H1 (cell line): ENCODE results near the gene CDK4. TPM values are rescaled to one million over a fixed set of nuclear protein-coding genes. Genes with fewer than 3 reads are reported as not detected.

Experiments
- CTCF ChIA-PET: fragments of 300-600 bp; sonication (Branson Sonifier 250); formaldehyde crosslinking; loops from one replicate; lab custom pipeline; 2021; ENCODE audit not compliant: partially characterized antibody; lab: Charles Lee
- POLR2A ChIA-PET: fragments of 300-600 bp; sonication (Branson Sonifier 250); formaldehyde crosslinking; loops from one replicate; lab custom pipeline; 2021; ENCODE audit warnings: inconsistent platforms; ENCODE audit not compliant: partially characterized antibody; lab: Charles Lee
- DNase-seq, 2 experiments: peaks; one replicate each; pipeline versions ENCODE4 v3.0.0 to v3.0.0-alpha.2; 2010 to 2022; ENCODE audit warnings: low spot score in 2 of 2, low read depth in 1 of 2, mixed read lengths in 1 of 2
- FAIRE-seq: peaks from 2 replicates; lab custom pipeline; 2011; peaks lifted over from hg19 to GRCh38; lab: Jason Lieb, UNC
- H2AFZ ChIP-seq: 2 replicates; pipeline ENCODE4 v1.8.1; 2012; ENCODE audit warnings: low read length, inconsistent platforms
- H2AK5ac ChIP-seq: 2 replicates; pipeline ENCODE4 v1.6.1; 2013; ENCODE audit warnings: low read depth, low read length
- H2BK120ac ChIP-seq: replicated peaks from 2 replicates; pipeline ENCODE3; 2013; ENCODE audit warnings: low read depth, low read length, inconsistent platforms
- H2BK12ac ChIP-seq: 2 replicates; pipeline ENCODE4 v1.6.1; 2013; ENCODE audit warnings: low read depth, low read length
- H2BK15ac ChIP-seq: 2 replicates; pipeline ENCODE4 v1.6.1; 2013; ENCODE audit warnings: low read length
- H2BK20ac ChIP-seq: 2 replicates; pipeline ENCODE4 v1.6.1; 2013; ENCODE audit warnings: low read length
- H2BK5ac ChIP-seq: 2 replicates; pipeline ENCODE4 v1.6.1; 2013; ENCODE audit warnings: low read depth, low read length
- H3K14ac ChIP-seq: 2 replicates; pipeline ENCODE4 v1.6.1; 2013; ENCODE audit warnings: inconsistent platforms; ENCODE audit not compliant: insufficient read length
- H3K18ac ChIP-seq: 2 replicates; pipeline ENCODE4 v1.6.1; 2013; ENCODE audit warnings: low read length; ENCODE audit errors: extremely low read depth
- H3K23ac ChIP-seq: 2 replicates; pipeline ENCODE4 v1.6.1; 2013; ENCODE audit warnings: inconsistent platforms; ENCODE audit not compliant: insufficient read length
- H3K23me2 ChIP-seq: 2 replicates; pipeline ENCODE4 v1.6.1; 2013; ENCODE audit warnings: low read depth, low read length
- H3K27ac ChIP-seq: 2 replicates; pipeline ENCODE4 v1.6.1; 2011; ENCODE audit warnings: low read depth, low read length, inconsistent platforms
- H3K27me3 ChIP-seq, 4 experiments: replicated peaks in 1 of 4; 1 replicate in 1 of 4; 2 replicates in 3 of 4; pipeline versions ENCODE4 v1.6.1 to v1.8.1; 2011 to 2013; ENCODE audit warnings: low read length in 3 of 4, mild to moderate bottlenecking in 3 of 4, inconsistent platforms in 2 of 4, mixed read lengths in 2 of 4, moderate library complexity in 1 of 4; ENCODE audit not compliant: control insufficient read depth in 3 of 4, insufficient read depth in 3 of 4; ENCODE audit errors: extremely low read depth in 1 of 4
- H3K36me3 ChIP-seq, 4 experiments: 2 replicates each; pipeline versions ENCODE4 v1.6.1 to v1.8.1; 2011 to 2013; ENCODE audit warnings: mild to moderate bottlenecking in 4 of 4, low read length in 3 of 4, moderate library complexity in 2 of 4, control low read depth in 1 of 4, inconsistent platforms in 1 of 4; ENCODE audit not compliant: insufficient read depth in 4 of 4, control insufficient read depth in 2 of 4
- H3K4ac ChIP-seq: replicated peaks from 2 replicates; pipeline ENCODE3; 2013; ENCODE audit warnings: low read length, low read depth, mixed read lengths, inconsistent platforms; ENCODE audit not compliant: insufficient read length
- H3K4me1 ChIP-seq, 4 experiments: replicated peaks in 1 of 4; 1 replicate in 1 of 4; 2 replicates in 3 of 4; pipeline versions ENCODE4 v1.6.1 to v1.8.1; 2011 to 2013; ENCODE audit warnings: low read length in 3 of 4, inconsistent platforms in 2 of 4, mixed read lengths in 1 of 4; ENCODE audit not compliant: insufficient read depth in 4 of 4, control insufficient read depth in 3 of 4
- H3K4me2 ChIP-seq, 2 experiments: 2 replicates each; pipeline versions ENCODE4 v1.6.1 to v1.8.1; 2011 to 2013; ENCODE audit warnings: low read depth in 2 of 2, low read length in 2 of 2, control low read depth in 1 of 2, inconsistent platforms in 1 of 2, mild to moderate bottlenecking in 1 of 2; ENCODE audit not compliant: insufficient read depth in 1 of 2
- H3K4me3 ChIP-seq, 4 experiments: fragments of 200-600, 300-600 bp in 1 of 4; sonication (generic), shearing (Covaris generic), sonication (Bioruptor Twin) in 1 of 4; 2 replicates each; pipeline versions ENCODE4 v1.5.1 to v1.8.1; 2011 to 2016; ENCODE audit warnings: low read length in 4 of 4, low read depth in 3 of 4, control low read depth in 2 of 4, inconsistent platforms in 2 of 4, mild to moderate bottlenecking in 2 of 4, mixed read lengths in 1 of 4, moderate library complexity in 1 of 4; ENCODE audit not compliant: insufficient read depth in 2 of 4; ENCODE audit errors: extremely low read depth in 1 of 4
- H3K56ac ChIP-seq: replicated peaks from 2 replicates; pipeline ENCODE3; 2013; ENCODE audit warnings: low read depth, mild to moderate bottlenecking, mixed read lengths, low read length, inconsistent platforms; ENCODE audit not compliant: insufficient read length
- H3K79me1 ChIP-seq: 2 replicates; pipeline ENCODE4 v1.6.1; 2013; ENCODE audit warnings: low read depth, low read length, control low read depth
- H3K79me2 ChIP-seq, 2 experiments: 2 replicates each; pipeline versions ENCODE4 v1.6.1 to v1.8.1; 2012 to 2013; ENCODE audit warnings: low read length in 2 of 2, mild to moderate bottlenecking in 2 of 2, inconsistent platforms in 1 of 2; ENCODE audit not compliant: insufficient read depth in 2 of 2, control insufficient read depth in 1 of 2
- H3K9ac ChIP-seq, 4 experiments: replicated peaks in 1 of 4; 1 replicate in 1 of 4; 2 replicates in 3 of 4; pipeline versions ENCODE4 v1.6.1 to v1.8.1; 2011 to 2013; ENCODE audit warnings: low read depth in 3 of 4, low read length in 3 of 4, control low read depth in 2 of 4, mild to moderate bottlenecking in 2 of 4, moderate library complexity in 2 of 4, inconsistent platforms in 1 of 4; ENCODE audit errors: extremely low read depth in 1 of 4
- H3K9me3 ChIP-seq, 2 experiments: 2 replicates each; pipeline versions ENCODE4 v1.6.1 to v1.8.1; 2012 to 2013; ENCODE audit warnings: mild to moderate bottlenecking in 2 of 2, moderate library complexity in 2 of 2, control low read depth in 1 of 2, inconsistent platforms in 1 of 2, low read depth in 1 of 2, low read length in 1 of 2, mixed read lengths in 1 of 2; ENCODE audit not compliant: insufficient read depth in 2 of 2
- H4K20me1 ChIP-seq, 2 experiments: replicated peaks in 1 of 2; 2 replicates each; pipeline versions ENCODE3 to v1.8.1; 2011 to 2013; ENCODE audit warnings: inconsistent platforms in 2 of 2, low read length in 2 of 2, mild to moderate bottlenecking in 1 of 2; ENCODE audit not compliant: insufficient read depth in 2 of 2, control insufficient read depth in 1 of 2
- H4K5ac ChIP-seq: 2 replicates; pipeline ENCODE4 v1.6.1; 2013; ENCODE audit warnings: low read length, low read depth, mixed read lengths, inconsistent platforms; ENCODE audit not compliant: insufficient read length
- H4K8ac ChIP-seq: 2 replicates; pipeline ENCODE4 v1.8.0; 2013; ENCODE audit warnings: mild to moderate bottlenecking, moderate library complexity, low read length, inconsistent platforms; ENCODE audit not compliant: insufficient read depth; ENCODE audit errors: extremely low read depth
- H4K91ac ChIP-seq: replicated peaks from 2 replicates; pipeline ENCODE3; 2013; ENCODE audit warnings: low read length, mixed read lengths, inconsistent platforms; ENCODE audit not compliant: insufficient read length
- ASH2L ChIP-seq: fragments of 200-600, 300-600 bp; sonication (generic); IDR thresholded peaks from one replicate; pipeline ENCODE4 v1.7.1; 2017; ENCODE audit warnings: low read length
- BACH1 ChIP-seq: IDR thresholded peaks from 2 replicates; pipeline ENCODE4 v1.6.1; 2012; ENCODE audit warnings: low read length, improper control_type of control experiment
- BRCA1 ChIP-seq: IDR thresholded peaks from 2 replicates; pipeline ENCODE4 v1.6.1; 2012; ENCODE audit warnings: low read depth, low read length, improper control_type of control experiment
- CHD2 ChIP-seq: IDR thresholded peaks from 2 replicates; pipeline ENCODE4 v1.6.1; 2012; ENCODE audit warnings: low read length, improper control_type of control experiment
- FOSL1 ChIP-seq: IDR thresholded peaks from 2 replicates; pipeline ENCODE4 v1.6.1; 2011; ENCODE audit warnings: mild to moderate bottlenecking, low read depth, low read length, moderate library complexity; ENCODE audit not compliant: insufficient read depth
- HDAC2 ChIP-seq, 2 experiments: fragments of 300-600 bp in 1 of 2; sonication (generic) in 1 of 2; IDR thresholded peaks; 2 replicates each; pipeline ENCODE4 v1.6.1; 2011 to 2012; ENCODE audit warnings: low read depth in 2 of 2, low read length in 2 of 2, mild to moderate bottlenecking in 2 of 2, moderate library complexity in 2 of 2, borderline replicate concordance in 1 of 2, inconsistent platforms in 1 of 2
- JUND ChIP-seq: IDR thresholded peaks from 2 replicates; pipeline ENCODE4 v1.6.1; 2011; ENCODE audit warnings: mild to moderate bottlenecking, improper control_type of control experiment, low read length
- KDM1A ChIP-seq: fragments of 200-600, 300-600 bp; sonication (generic); IDR thresholded peaks from 2 replicates; pipeline ENCODE4 v1.7.1; 2016; ENCODE audit warnings: mild to moderate bottlenecking, low read length, borderline replicate concordance
- MAX ChIP-seq: IDR thresholded peaks from 2 replicates; pipeline ENCODE4 v1.6.1; 2012; ENCODE audit warnings: inconsistent platforms
- POLR2AphosphoS5 ChIP-seq: IDR thresholded peaks from 2 replicates; pipeline ENCODE4 v1.6.1; 2011; ENCODE audit warnings: low read depth, low read length
- RBBP5 ChIP-seq: IDR thresholded peaks from 2 replicates; pipeline ENCODE4 v1.7.1; 2012; ENCODE audit warnings: low read depth, mild to moderate bottlenecking, inconsistent platforms, low read length, moderate library complexity, borderline replicate concordance
- SP1 ChIP-seq: IDR thresholded peaks from 2 replicates; pipeline ENCODE4 v1.6.1; 2011; ENCODE audit warnings: low read depth, low read length
- SRF ChIP-seq: IDR thresholded peaks from 2 replicates; pipeline ENCODE4 v1.6.1; 2011; ENCODE audit warnings: mild to moderate bottlenecking, low read depth, low read length, moderate library complexity
- WGBS, 2 experiments: shearing (Covaris generic) in 1 of 2; methylation state at CpG; one replicate each; pipeline versions ENCODE4 v1.1.6 to v1.1.7; 2013 to 2015; ENCODE audit warnings: low lambda C conversion rate in 2 of 2, mixed read lengths in 2 of 2, inconsistent platforms in 1 of 2, low coverage in 1 of 2, missing lambda C conversion rate in 1 of 2; ENCODE audit not compliant: insufficient replicate concordance in 2 of 2, insufficient coverage in 1 of 2, insufficient read length in 1 of 2; ENCODE audit errors: extremely low coverage in 1 of 2, missing lambda C conversion rate in 1 of 2; 5-methylcytosine and 5-hydroxymethylcytosine counted together
- polyA plus RNA-seq, 7 experiments: library from polyadenylated mRNA; depleted of rRNA in 3 of 7; stranded (reverse) in 5 of 7; unstranded in 2 of 7; fragments of >200 nt in 5 of 7; fragments of 200-250 nt in 2 of 7; gene quantifications; 1 replicate in 5 of 7; 2 replicates in 1 of 7; 4 replicates in 1 of 7; pipeline versions ENCODE4 v1.2.1 to v1.2.3, GENCODE V29; 2011 to 2013; ENCODE audit warnings: missing spikeins in 2 of 7, mixed read lengths in 2 of 7
- total RNA-seq: library from RNA; stranded (reverse); fragmentation: NEBNext Ultra II Directional; extraction: Animal tissue kit (Norgen Biotek cat#: 25700); gene quantifications from 2 replicates; pipeline ENCODE4 v1.2.1, GENCODE V29; 2021

Gene CDK4
- total and polyA plus RNA-seq, 2 of the 8 experiments (the other 6 are each of a cell fraction or from before 2014, with no cell fraction given), result 174 to 368 TPM

- ChIA-PET CTCF (interaction anchor here (1.0 to 1.6 kb wide), 2 partner anchors 10 to 12 kb away, joined by 3 read pairs; no protein-coding TSS in a partner anchor), POLR2A (interaction anchor here (1.1 to 4.4 kb wide), 2 partner anchors 13 to 30 kb away, joined by 3 to 19 read pairs; partner anchors contain the start of gene TSFM)
Measured at GRCh38 chr12:57769594-57769993, 17.5 kb upstream of the CDK4 start.

More at GRCh38 chr12:57769594-57769993, 17.5 kb upstream of the CDK4 start:
- TF ChIP-seq HDAC2 (IDR thresholded peaks at IDR 0.05; ENCODE audit: borderline replicate concordance in 1 of 2, low read depth in 2 of 2, low read length in 2 of 2), result no peak
- no peak for TF ChIP-seq CHD2
- TF ChIP-seq BACH1, result no peak
- no peak for TF ChIP-seq FOSL1
- no peak for TF ChIP-seq SRF
- TF ChIP-seq MAX, result no peak
- TF ChIP-seq RBBP5, result no peak
- no peak for TF ChIP-seq ASH2L
- no peak for TF ChIP-seq POLR2AphosphoS5
- no peak for TF ChIP-seq JUND
- no peak for TF ChIP-seq KDM1A
- TF ChIP-seq BRCA1, result no peak
- no peak for TF ChIP-seq SP1
- TF ChIP-seq, all 59 proteins: peak for 0
- H3K4me1 ChIP-seq, result peaks cover 12 to 25% (median 17%) of the 10 kb centered on the region in 4 experiments
- no peak overlapping the region for H3K27ac ChIP-seq
- peaks cover 17 to 29% (median 25%) of the 10 kb centered on the region in 4 experiments for H3K27me3 ChIP-seq
- H4K20me1 ChIP-seq, result peaks cover 0 to 4% of the 10 kb centered on the region in 2 experiments
- H3K14ac ChIP-seq, result no peak overlapping the region
- H3K18ac ChIP-seq, result no peak overlapping the region
- H4K8ac ChIP-seq, result no peak overlapping the region
- no peak overlapping the region for H3K56ac ChIP-seq
- H2BK120ac ChIP-seq, result no peak overlapping the region
- 0 out of 4 replicates have a peak, but pooled peaks cover 0 to 7% of the 10 kb centered on the region in 2 experiments for H3K79me2 ChIP-seq
- 88% methylated on average over 11 of the region's 11 CpGs; no CpG with 5 or more reads in 1 of the 2 experiments for WGBS, 2 experiments
- H2BK5ac ChIP-seq, result no peak overlapping the region
- H3K4me2 ChIP-seq, result no peak overlapping the region
- no peak overlapping the region for H4K91ac ChIP-seq
- H2BK20ac ChIP-seq, result no peak overlapping the region
- H2AFZ ChIP-seq, result no peak overlapping the region
- H2BK12ac ChIP-seq, result no peak overlapping the region
- no peaks in the 10 kb centered on the region; the same call in 1 of the 2 replicates for H3K79me1 ChIP-seq
- no peak overlapping the region for H3K4me3 ChIP-seq
- no peaks in the 10 kb centered on the region for H3K9me3 ChIP-seq
- H3K23ac ChIP-seq, result no peak overlapping the region
- no peak overlapping the region for H2AK5ac ChIP-seq
- no peak overlapping the region for H3K9ac ChIP-seq
- DNase-seq (no peak), FAIRE-seq (no peak)
- peaks cover 11 to 17% (median 14%) of the 10 kb centered on the region in 4 experiments; a peak in 7 of 8 replicates for H3K36me3 ChIP-seq
- peaks cover 33% of the 10 kb centered on the region for H3K23me2 ChIP-seq
- H4K5ac ChIP-seq, result no peak overlapping the region
- H3K4ac ChIP-seq, result no peak overlapping the region
- no peak overlapping the region for H2BK15ac ChIP-seq
